Mucosa of stomach (tissue), 1 donor: ENCODE data around the gene ZNF618.

Experiments
- H3K27me3 ChIP-seq: one replicate; pipeline ENCODE4 v1.7.0; 2013; ENCODE audit warnings: mild to moderate bottlenecking, low read length; ENCODE audit not compliant: control insufficient read depth, insufficient read depth
- H3K36me3 ChIP-seq: one replicate; pipeline ENCODE4 v1.7.0; 2013; ENCODE audit warnings: low read length; ENCODE audit not compliant: control insufficient read depth, insufficient read depth
- H3K4me1 ChIP-seq: one replicate; pipeline ENCODE4 v1.7.0; 2013; ENCODE audit warnings: mild to moderate bottlenecking, low read length; ENCODE audit not compliant: control insufficient read depth, insufficient read depth
- H3K4me3 ChIP-seq: one replicate; pipeline ENCODE4 v1.7.0; 2013; ENCODE audit warnings: low read length
- H3K9ac ChIP-seq: one replicate; pipeline ENCODE4 v1.7.0; 2013; ENCODE audit warnings: mild to moderate bottlenecking, low read length, moderate library complexity
- H3K9me3 ChIP-seq: one replicate; pipeline ENCODE4 v1.7.0; 2013; ENCODE audit warnings: mild to moderate bottlenecking, low read length, moderate library complexity; ENCODE audit not compliant: control insufficient read depth
- donor health status: Pancreatic carcinoma.

ZNF618 gene

GRCh38 chr9:113915817-113916434, 39.8 kb downstream of the ZNF618 start:
- Histone ChIP-seq H3K9me3 (no peaks in the 10 kb centered on the region), H3K9ac (no peak overlapping the region), H3K36me3 (no peaks in the 10 kb centered on the region), H3K4me1 (peaks cover 24% of the 10 kb centered on the region), H3K27me3 (no peaks in the 10 kb centered on the region), H3K4me3 (no peak overlapping the region)

DNA sequence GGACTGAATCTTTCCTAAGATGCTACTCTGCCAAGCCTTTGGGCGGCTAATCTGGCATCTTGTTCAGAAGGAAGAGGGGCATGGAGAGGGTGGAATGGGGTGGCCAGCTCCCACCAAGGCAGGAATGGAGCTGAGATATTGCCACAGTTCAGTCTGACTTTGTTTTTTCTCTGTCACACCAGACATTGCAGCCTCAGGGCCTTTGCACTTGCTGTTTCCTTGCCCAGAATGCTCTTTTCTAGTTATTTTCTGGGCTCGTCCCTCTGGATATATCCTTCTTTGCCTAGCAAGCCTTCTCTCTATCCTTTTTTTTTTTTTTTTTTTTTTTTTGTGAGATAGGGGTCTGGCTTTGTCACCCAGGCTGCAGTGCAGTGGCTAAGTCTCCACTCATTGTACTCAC, 40.8 kb downstream of the ZNF618 start:
- H3K27me3 ChIP-seq = no peaks in the 10 kb centered on the region
- H3K9me3 ChIP-seq = no peaks in the 10 kb centered on the region
- H3K4me3 ChIP-seq = no peak overlapping the region
- H3K9ac ChIP-seq = no peak overlapping the region
- peaks cover 18% of the 10 kb centered on the region for H3K4me1 ChIP-seq
- H3K36me3 ChIP-seq = no peaks in the 10 kb centered on the region

DNA sequence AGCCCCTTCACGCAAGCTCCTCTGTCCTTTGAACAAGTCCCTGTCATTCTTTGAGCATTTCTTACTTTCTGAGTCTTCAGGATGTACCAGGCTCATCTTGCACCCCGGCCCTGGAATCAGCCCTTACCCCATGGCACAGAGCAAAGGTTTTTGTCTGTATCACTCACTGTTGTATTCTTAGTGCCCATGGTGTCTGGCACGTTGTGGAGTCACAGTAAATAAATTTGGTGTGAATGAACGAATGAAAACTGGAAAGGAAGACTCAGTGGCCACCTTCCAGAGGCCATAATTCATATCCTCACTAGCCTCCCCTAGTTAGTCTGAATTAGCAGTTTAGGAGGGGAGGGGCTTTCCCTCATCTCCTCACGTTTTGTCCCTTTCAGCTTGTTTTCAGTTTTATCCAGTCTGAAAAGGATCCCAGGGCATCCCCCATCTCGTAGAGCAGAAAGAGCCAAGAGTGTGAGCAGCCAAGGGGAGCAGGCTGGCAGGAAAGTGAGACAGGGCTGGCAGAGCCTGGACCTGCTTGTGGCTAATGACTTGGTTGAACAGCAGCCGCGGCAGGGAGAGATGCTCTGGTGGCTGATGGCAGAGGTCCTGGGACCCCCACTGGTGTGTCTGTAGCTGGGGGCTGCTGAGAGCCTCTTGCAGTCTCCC, 42.7 kb downstream of the ZNF618 start:
- Histone ChIP-seq H3K9ac (no peak overlapping the region), H3K4me1 (peaks cover 6% of the 10 kb centered on the region), H3K27me3 (no peaks in the 10 kb centered on the region), H3K4me3 (no peak overlapping the region), H3K36me3 (no peaks in the 10 kb centered on the region), H3K9me3 (no peaks in the 10 kb centered on the region)

DNA sequence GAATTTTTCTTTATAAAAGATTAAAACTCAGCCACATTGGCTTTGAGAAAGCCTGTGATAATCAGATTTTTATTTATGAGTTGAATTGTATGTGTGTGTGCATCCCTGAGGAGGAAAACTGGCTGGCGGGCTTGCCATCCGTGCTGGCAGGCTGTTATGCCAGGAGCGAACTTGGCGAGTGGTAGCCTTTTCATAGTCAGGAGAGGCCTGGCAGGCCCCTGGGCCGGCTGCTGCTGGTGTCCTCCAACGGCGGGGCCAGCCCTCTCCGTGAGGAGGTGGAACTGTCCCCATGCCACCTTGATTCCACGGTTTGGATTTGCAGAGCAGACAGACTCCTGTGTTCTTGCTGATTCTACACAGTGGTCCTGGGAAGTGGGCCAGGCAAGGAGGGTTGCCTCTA, 43.3 kb downstream of the ZNF618 start:
- Histone ChIP-seq H3K36me3 (no peaks in the 10 kb centered on the region), H3K4me3 (no peak overlapping the region), H3K9me3 (no peaks in the 10 kb centered on the region), H3K27me3 (no peaks in the 10 kb centered on the region), H3K4me1 (peaks cover under 1% of the 10 kb centered on the region), H3K9ac (no peak overlapping the region)

- no peaks in the 10 kb centered on the region for H3K9me3 ChIP-seq
- no peak overlapping the region for H3K9ac ChIP-seq
- H3K4me3 ChIP-seq = no peak overlapping the region
- no peaks in the 10 kb centered on the region for H3K36me3 ChIP-seq
- H3K4me1 ChIP-seq = no peaks in the 10 kb centered on the region
- no peaks in the 10 kb centered on the region for H3K27me3 ChIP-seq
Measured at GRCh38 chr9:113919871-113920270, 43.8 kb downstream of the ZNF618 start.

- Histone ChIP-seq H3K27me3 (no peaks in the 10 kb centered on the region), H3K9me3 (no peaks in the 10 kb centered on the region), H3K4me3 (no peak overlapping the region), H3K36me3 (no peaks in the 10 kb centered on the region), H3K9ac (no peak overlapping the region), H3K4me1 (no peaks in the 10 kb centered on the region)
Measured at GRCh38 chr9:113920872-113921271, 44.8 kb downstream of the ZNF618 start.

- Histone ChIP-seq H3K4me3 (no peak overlapping the region), H3K9me3 (no peaks in the 10 kb centered on the region), H3K4me1 (no peaks in the 10 kb centered on the region), H3K36me3 (no peaks in the 10 kb centered on the region), H3K9ac (no peak overlapping the region), H3K27me3 (no peaks in the 10 kb centered on the region)
Measured at GRCh38 chr9:113921396-113921925, 45.4 kb downstream of the ZNF618 start.

DNA sequence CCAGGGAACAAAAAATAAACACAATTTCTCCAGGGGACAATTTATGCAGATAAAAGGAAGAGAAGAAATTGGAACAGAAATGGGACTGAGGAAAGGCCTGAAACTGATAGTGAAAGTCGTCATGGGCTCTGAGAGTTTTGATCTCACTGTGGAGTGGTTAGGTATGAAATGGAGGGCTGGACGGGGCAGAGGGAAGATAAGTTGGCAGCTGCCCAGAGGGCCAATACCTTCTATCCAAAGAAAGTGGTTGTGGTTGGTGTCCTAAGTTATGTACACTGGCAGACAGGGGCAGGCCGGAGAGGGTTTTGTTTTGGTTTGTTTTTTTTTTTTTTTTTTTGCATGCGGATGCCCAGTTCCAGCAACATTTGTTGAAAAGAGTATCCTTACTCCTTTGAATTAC, 46.1 kb downstream of the ZNF618 start:
- Histone ChIP-seq H3K9me3 (no peaks in the 10 kb centered on the region), H3K4me1 (no peaks in the 10 kb centered on the region), H3K9ac (no peak overlapping the region), H3K36me3 (no peaks in the 10 kb centered on the region), H3K4me3 (no peak overlapping the region), H3K27me3 (no peaks in the 10 kb centered on the region)

DNA sequence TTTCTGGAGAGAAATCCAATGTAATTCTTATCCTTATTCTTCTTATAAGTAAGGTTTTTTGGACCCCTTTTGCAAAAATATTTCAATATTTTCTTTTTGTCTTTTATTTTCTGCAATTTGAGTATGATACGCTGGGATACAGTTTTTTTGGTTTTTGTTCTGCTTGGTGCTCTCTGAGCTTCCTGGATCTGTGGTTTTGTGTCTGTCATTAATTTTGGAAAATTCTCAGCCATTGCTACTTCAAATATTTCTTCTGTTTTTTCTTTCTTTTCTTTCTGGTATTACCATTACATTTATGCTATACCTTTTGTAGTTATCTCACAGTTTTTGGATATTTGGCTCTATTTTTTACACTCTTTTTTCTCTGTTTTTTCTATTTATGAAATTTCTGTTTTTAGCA, 50.1 kb downstream of the ZNF618 start:
- Histone ChIP-seq H3K4me1 (peaks cover 6% of the 10 kb centered on the region), H3K36me3 (no peaks in the 10 kb centered on the region), H3K9ac (no peak overlapping the region), H3K9me3 (no peaks in the 10 kb centered on the region), H3K27me3 (no peaks in the 10 kb centered on the region), H3K4me3 (no peak overlapping the region)

- Histone ChIP-seq H3K9ac (no peak overlapping the region), H3K4me3 (no peak overlapping the region), H3K36me3 (no peaks in the 10 kb centered on the region), H3K4me1 (peaks cover 6% of the 10 kb centered on the region), H3K27me3 (no peaks in the 10 kb centered on the region), H3K9me3 (no peaks in the 10 kb centered on the region)
Measured at GRCh38 chr9:113927277-113927676, 51.2 kb downstream of the ZNF618 start.

DNA sequence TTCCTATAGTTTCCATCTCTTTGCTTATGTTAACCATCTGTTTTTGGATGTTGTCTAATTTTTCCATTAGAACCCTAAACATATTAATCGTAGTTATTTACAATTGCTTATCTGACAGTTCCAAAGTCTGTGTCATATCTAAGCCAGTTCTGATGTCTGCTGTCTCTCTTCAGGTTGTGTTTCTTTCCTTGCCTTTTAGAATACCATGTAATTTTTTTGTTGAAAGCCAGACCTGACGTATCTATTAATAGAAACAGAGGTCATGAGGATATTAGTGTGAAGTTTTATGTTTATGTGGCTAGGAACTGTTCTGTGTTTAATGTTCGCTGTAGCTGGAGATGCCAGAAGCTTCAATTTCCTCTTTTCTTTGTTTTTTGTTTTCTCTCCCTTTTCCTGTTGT, 52.2 kb downstream of the ZNF618 start:
- H3K27me3 ChIP-seq = no peaks in the 10 kb centered on the region
- H3K4me1 ChIP-seq = peaks cover 6% of the 10 kb centered on the region
- no peaks in the 10 kb centered on the region for H3K36me3 ChIP-seq
- H3K9me3 ChIP-seq = no peaks in the 10 kb centered on the region
- H3K4me3 ChIP-seq = no peak overlapping the region
- H3K9ac ChIP-seq = no peak overlapping the region

GRCh38 chr9:113929634-113930389, 53.7 kb downstream of the ZNF618 start:
- Histone ChIP-seq H3K36me3 (no peaks in the 10 kb centered on the region), H3K4me3 (no peak overlapping the region), H3K4me1 (peaks cover 6% of the 10 kb centered on the region), H3K9me3 (no peaks in the 10 kb centered on the region), H3K27me3 (no peaks in the 10 kb centered on the region), H3K9ac (no peak overlapping the region)
